Liver (tissue), 9 donors: ENCODE measurements around the gene DBI. TPM values are rescaled to one million over a fixed set of nuclear protein-coding genes. Genes with fewer than 3 reads are reported as not detected.

ENCODE experiments used
- DNase-seq: peaks from one replicate; pipeline ENCODE4 v3.0.0-alpha.2; 2017; ENCODE audit warnings: low spot score
- H3K27ac ChIP-seq, 2 donors: one replicate each; pipeline ENCODE4 v1.7.0; 2013; ENCODE audit warnings: inconsistent platforms in 2 of 2, low read length in 2 of 2, control low read depth in 1 of 2, low read depth in 1 of 2, mild to moderate bottlenecking in 1 of 2
- H3K27me3 ChIP-seq, 4 donors: one replicate each; pipeline versions ENCODE4 v1.6.1 to v1.7.0; 2013; ENCODE audit warnings: low read length in 3 of 4, inconsistent platforms in 1 of 4, mild to moderate bottlenecking in 1 of 4, moderate library complexity in 1 of 4; ENCODE audit not compliant: control insufficient read depth in 4 of 4, insufficient read depth in 4 of 4
- H3K36me3 ChIP-seq, 4 donors: one replicate each; pipeline versions ENCODE4 v1.6.1 to v1.7.0; 2013; ENCODE audit warnings: low read length in 3 of 4, mild to moderate bottlenecking in 3 of 4, low read depth in 1 of 4, moderate library complexity in 1 of 4; ENCODE audit not compliant: control insufficient read depth in 4 of 4, insufficient read depth in 3 of 4
- H3K4me1 ChIP-seq, 4 donors: one replicate each; pipeline versions ENCODE4 v1.6.1 to v1.7.0; 2013; ENCODE audit warnings: low read length in 3 of 4, mild to moderate bottlenecking in 3 of 4, moderate library complexity in 1 of 4; ENCODE audit not compliant: control insufficient read depth in 4 of 4, insufficient read depth in 4 of 4
- H3K4me3 ChIP-seq, 3 donors: one replicate each; pipeline versions ENCODE4 v1.6.1 to v1.7.0; 2013; ENCODE audit warnings: low read length in 3 of 3, control low read depth in 1 of 3, low read depth in 1 of 3, mild to moderate bottlenecking in 1 of 3
- H3K9ac ChIP-seq, 2 donors: one replicate each; pipeline ENCODE4 v1.7.0; 2013; ENCODE audit warnings: low read length in 2 of 2, mild to moderate bottlenecking in 2 of 2, moderate library complexity in 2 of 2, control low read depth in 1 of 2, low read depth in 1 of 2
- H3K9me3 ChIP-seq, 4 donors: one replicate each; pipeline versions ENCODE4 v1.6.1 to v1.7.0; 2013; ENCODE audit warnings: low read length in 3 of 4; ENCODE audit not compliant: control insufficient read depth in 4 of 4
- ATF3 ChIP-seq: IDR thresholded peaks from 2 replicates; pipeline ENCODE4 v1.6.1; 2016; ENCODE audit warnings: antibody characterized with exemption
- CTCF ChIP-seq: fragments of 150-350 bp; IDR thresholded peaks from 2 replicates; pipeline ENCODE4 v1.5.1; 2017; ENCODE audit warnings: improper control_type of control experiment, low read depth, low read length; ENCODE audit not compliant: missing input control
- EGR1 ChIP-seq, 2 donors: IDR thresholded peaks; 2 replicates each; pipeline ENCODE4 v1.6.1; 2016 to 2018; ENCODE audit warnings: antibody characterized with exemption in 2 of 2, low read depth in 2 of 2
- FOXA1 ChIP-seq: IDR thresholded peaks from 2 replicates; pipeline ENCODE4 v1.6.1; 2016; ENCODE audit warnings: antibody characterized with exemption
- FOXA2 ChIP-seq: IDR thresholded peaks from 2 replicates; pipeline ENCODE4 v1.6.1; 2016; ENCODE audit warnings: antibody characterized with exemption
- HNF4A ChIP-seq, 2 donors: conservative IDR thresholded peaks; 2 replicates each; pipeline ENCODE4 v1.6.1; 2016; ENCODE audit warnings: antibody characterized with exemption in 2 of 2, mild to moderate bottlenecking in 2 of 2
- HNF4G ChIP-seq: IDR thresholded peaks from 2 replicates; pipeline ENCODE4 v1.6.1; 2016; ENCODE audit warnings: antibody characterized with exemption
- JUND ChIP-seq, 2 donors: IDR thresholded peaks; 2 replicates each; pipeline ENCODE4 v1.6.1; 2016; ENCODE audit warnings: antibody characterized with exemption in 2 of 2
- MAX ChIP-seq: IDR thresholded peaks from 2 replicates; pipeline ENCODE4 v1.6.1; 2016; ENCODE audit warnings: antibody characterized with exemption
- NR2F2 ChIP-seq: IDR thresholded peaks from 2 replicates; pipeline ENCODE4 v1.6.1; 2016; ENCODE audit warnings: antibody characterized with exemption
- RAD21 ChIP-seq, 2 donors: IDR thresholded peaks; 2 replicates each; pipeline ENCODE4 v1.6.1; 2016; ENCODE audit warnings: antibody characterized with exemption in 2 of 2, mild to moderate bottlenecking in 2 of 2
- RXRA ChIP-seq, 2 donors: IDR thresholded peaks; 2 replicates each; pipeline ENCODE4 v1.6.1; 2017 to 2018; ENCODE audit warnings: antibody characterized with exemption in 2 of 2, mild to moderate bottlenecking in 1 of 2
- SP1 ChIP-seq: IDR thresholded peaks from 2 replicates; pipeline ENCODE4 v1.6.1; 2018; ENCODE audit warnings: antibody characterized with exemption, mild to moderate bottlenecking
- TAF1 ChIP-seq: conservative IDR thresholded peaks from 2 replicates; pipeline ENCODE4 v1.6.1; 2016; ENCODE audit warnings: antibody characterized with exemption, mild to moderate bottlenecking
- YY1 ChIP-seq: IDR thresholded peaks from 2 replicates; pipeline ENCODE4 v1.6.1; 2016; ENCODE audit warnings: antibody characterized with exemption, mild to moderate bottlenecking
- ZBTB33 ChIP-seq: IDR thresholded peaks from 2 replicates; pipeline ENCODE4 v1.6.1; 2016; ENCODE audit warnings: antibody characterized with exemption
- WGBS: extraction: QIAGEN DNeasy Blood & Tissue Kit; methylation state at CpG from one replicate; pipeline ENCODE4 v1.1.7; 2013; 5-methylcytosine and 5-hydroxymethylcytosine counted together
- polyA plus RNA-seq, 2 donors: library from polyadenylated mRNA; stranded (reverse) in 1 of 2; unstranded in 1 of 2; fragments of 200-250 nt in 1 of 2; fragments of >200 nt in 1 of 2; fragmentation: Nextera tagmentation in 1 of 2; extraction: Ambion mirVana in 1 of 2; gene quantifications; one replicate each; pipeline versions ENCODE4 v1.2.1 to v1.2.3, GENCODE V29; 2013 to 2015
- total RNA-seq, 2 donors: library from RNA; depleted of rRNA; stranded (reverse); fragments of >200 nt; gene quantifications; one replicate each; pipeline ENCODE4 v1.2.3, GENCODE V29; 2014
- TF ChIP-seq, protein P1 (sequence below): IDR thresholded peaks from 2 replicates; pipeline ENCODE4 v1.6.1; 2016; ENCODE audit warnings: antibody characterized with exemption, mild to moderate bottlenecking
- donor health status: healthy.
- donor health status: healthy.
- donor health status: healthy.
- donor health status: healthy.
- donor health status: healthy.

DBI gene
- total and polyA plus RNA-seq, 4 donors = 134 to 900 (median 356) TPM

DNA sequence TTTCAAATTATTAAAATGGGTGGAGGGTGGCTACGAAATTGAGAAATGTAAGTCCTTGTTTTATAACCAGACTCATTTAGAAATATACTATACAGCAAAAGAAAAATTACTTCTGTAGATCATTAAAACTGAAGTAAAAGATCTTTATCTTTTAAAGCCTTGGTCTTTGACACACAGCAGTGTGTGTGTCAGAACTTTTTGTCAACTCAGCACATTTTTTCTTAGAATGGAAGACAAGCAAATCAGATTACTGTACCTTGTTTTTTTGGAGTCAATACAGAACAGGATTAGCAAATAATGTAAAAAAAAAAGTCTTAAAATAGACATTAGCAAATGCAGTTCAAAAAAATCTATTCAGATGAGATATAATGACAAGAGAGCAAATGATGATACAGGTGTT is 49.2 kb upstream of the DBI start:
- H3K27ac ChIP-seq = no peak overlapping the region
- no peaks in the 10 kb centered on the region for H3K9me3 ChIP-seq
- no peak overlapping the region for H3K9ac ChIP-seq
- no peak overlapping the region for H3K4me3 ChIP-seq
- peaks cover 0 to 4% (median 0%) of the 10 kb centered on the region in 4 donors for H3K4me1 ChIP-seq
- DNase-seq = no peak
- no peaks in the 10 kb centered on the region for H3K27me3 ChIP-seq
- TF ChIP-seq ATF3 (no peak), NR2F2 (no peak), ZBTB33 (no peak), YY1 (no peak), EGR1 (IDR thresholded peaks at IDR 0.05; ENCODE audit: low read depth in 2 of 2) (no peak), SP1 (no peak), MAX (no peak), FOXA2 (no peak), RXRA (IDR thresholded peaks at IDR 0.05) (no peak), FOXA1 (no peak), JUND (IDR thresholded peaks at IDR 0.05) (no peak), RAD21 (IDR thresholded peaks at IDR 0.05) (no peak), HNF4A (conservative IDR thresholded peaks at IDR 0.05) (no peak), TAF1 (no peak), HNF4G (no peak), CTCF (no peak)
- TF ChIP-seq, protein P1, sequence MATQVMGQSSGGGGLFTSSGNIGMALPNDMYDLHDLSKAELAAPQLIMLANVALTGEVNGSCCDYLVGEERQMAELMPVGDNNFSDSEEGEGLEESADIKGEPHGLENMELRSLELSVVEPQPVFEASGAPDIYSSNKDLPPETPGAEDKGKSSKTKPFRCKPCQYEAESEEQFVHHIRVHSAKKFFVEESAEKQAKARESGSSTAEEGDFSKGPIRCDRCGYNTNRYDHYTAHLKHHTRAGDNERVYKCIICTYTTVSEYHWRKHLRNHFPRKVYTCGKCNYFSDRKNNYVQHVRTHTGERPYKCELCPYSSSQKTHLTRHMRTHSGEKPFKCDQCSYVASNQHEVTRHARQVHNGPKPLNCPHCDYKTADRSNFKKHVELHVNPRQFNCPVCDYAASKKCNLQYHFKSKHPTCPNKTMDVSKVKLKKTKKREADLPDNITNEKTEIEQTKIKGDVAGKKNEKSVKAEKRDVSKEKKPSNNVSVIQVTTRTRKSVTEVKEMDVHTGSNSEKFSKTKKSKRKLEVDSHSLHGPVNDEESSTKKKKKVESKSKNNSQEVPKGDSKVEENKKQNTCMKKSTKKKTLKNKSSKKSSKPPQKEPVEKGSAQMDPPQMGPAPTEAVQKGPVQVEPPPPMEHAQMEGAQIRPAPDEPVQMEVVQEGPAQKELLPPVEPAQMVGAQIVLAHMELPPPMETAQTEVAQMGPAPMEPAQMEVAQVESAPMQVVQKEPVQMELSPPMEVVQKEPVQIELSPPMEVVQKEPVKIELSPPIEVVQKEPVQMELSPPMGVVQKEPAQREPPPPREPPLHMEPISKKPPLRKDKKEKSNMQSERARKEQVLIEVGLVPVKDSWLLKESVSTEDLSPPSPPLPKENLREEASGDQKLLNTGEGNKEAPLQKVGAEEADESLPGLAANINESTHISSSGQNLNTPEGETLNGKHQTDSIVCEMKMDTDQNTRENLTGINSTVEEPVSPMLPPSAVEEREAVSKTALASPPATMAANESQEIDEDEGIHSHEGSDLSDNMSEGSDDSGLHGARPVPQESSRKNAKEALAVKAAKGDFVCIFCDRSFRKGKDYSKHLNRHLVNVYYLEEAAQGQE = no peak
- 95% methylated on average over 1 of the region's 1 CpG for WGBS
- H3K36me3 ChIP-seq = no peaks in the 10 kb centered on the region

GRCh38 chr2:119319593-119319992 is 47.2 kb upstream of the DBI start:
- no peak overlapping the region for H3K27ac ChIP-seq
- 69% methylated on average over 7 of the region's 7 CpGs for WGBS
- H3K4me1 ChIP-seq = peaks cover 0 to 4% (median 0%) of the 10 kb centered on the region in 4 donors
- H3K4me3 ChIP-seq = no peak overlapping the region
- no peaks in the 10 kb centered on the region for H3K27me3 ChIP-seq
- DNase-seq = no peak
- TF ChIP-seq HNF4A (conservative IDR thresholded peaks at IDR 0.05) = no peak
- TF ChIP-seq RXRA (IDR thresholded peaks at IDR 0.05) = no peak
- no peak for TF ChIP-seq HNF4G
- TF ChIP-seq MAX = no peak
- H3K9ac ChIP-seq = no peak overlapping the region
- H3K36me3 ChIP-seq = no peaks in the 10 kb centered on the region
- no peaks in the 10 kb centered on the region for H3K9me3 ChIP-seq
